Skeletal muscle tissue (tissue), 2 donors: ENCODE measurements around the gene GTF2IRD1. TPM values are rescaled to one million over a fixed set of nuclear protein-coding genes. Genes with fewer than 3 reads are reported as not detected.

ENCODE experiments used
- small RNA-seq: library from RNA; depleted of rRNA; stranded (forward); fragments of <200 nt; gene quantifications from one replicate; pipeline ENCODE3, GENCODE V24; 2014
- total RNA-seq: library from RNA; depleted of rRNA; stranded (reverse); fragments of >200 nt; gene quantifications from one replicate; pipeline ENCODE4 v1.2.3, GENCODE V29; 2014

GTF2IRD1 gene
- total RNA-seq, 1 donor from 2014 or later: 16.2 TPM

Small RNA genes within 50 kb of the gene (small RNA-seq; reads per million reads assigned to genes)
- gene RNA5SP233: not detected

Other genes starting within 250 kb of the GTF2IRD1 start
- 5.2 TPM for gene LAT2, start 243.9 kb upstream of the GTF2IRD1 start, total RNA-seq
- gene RFC2, start 199.5 kb upstream of the GTF2IRD1 start, total RNA-seq: 21.4 TPM
- gene CLIP2, start 164.5 kb upstream of the GTF2IRD1 start, total RNA-seq: 21.9 TPM
- gene GTF2I, start 203.8 kb downstream of the GTF2IRD1 start, total RNA-seq: 122 TPM